NCI-H1417 (cell line): Measurements from ENCODE around the gene SND1.
"Not testable (repeated sequence)": the region's sequence is repeated elsewhere in the genome, so short reads cannot be mapped to it uniquely, and the experiment has no call there.

Experiments
- DNase-seq, 3 experiments: peaks; one replicate each; lab custom pipeline; 2025; lab: John Stamatoyannopoulos, UW

Gene SND1

DNA sequence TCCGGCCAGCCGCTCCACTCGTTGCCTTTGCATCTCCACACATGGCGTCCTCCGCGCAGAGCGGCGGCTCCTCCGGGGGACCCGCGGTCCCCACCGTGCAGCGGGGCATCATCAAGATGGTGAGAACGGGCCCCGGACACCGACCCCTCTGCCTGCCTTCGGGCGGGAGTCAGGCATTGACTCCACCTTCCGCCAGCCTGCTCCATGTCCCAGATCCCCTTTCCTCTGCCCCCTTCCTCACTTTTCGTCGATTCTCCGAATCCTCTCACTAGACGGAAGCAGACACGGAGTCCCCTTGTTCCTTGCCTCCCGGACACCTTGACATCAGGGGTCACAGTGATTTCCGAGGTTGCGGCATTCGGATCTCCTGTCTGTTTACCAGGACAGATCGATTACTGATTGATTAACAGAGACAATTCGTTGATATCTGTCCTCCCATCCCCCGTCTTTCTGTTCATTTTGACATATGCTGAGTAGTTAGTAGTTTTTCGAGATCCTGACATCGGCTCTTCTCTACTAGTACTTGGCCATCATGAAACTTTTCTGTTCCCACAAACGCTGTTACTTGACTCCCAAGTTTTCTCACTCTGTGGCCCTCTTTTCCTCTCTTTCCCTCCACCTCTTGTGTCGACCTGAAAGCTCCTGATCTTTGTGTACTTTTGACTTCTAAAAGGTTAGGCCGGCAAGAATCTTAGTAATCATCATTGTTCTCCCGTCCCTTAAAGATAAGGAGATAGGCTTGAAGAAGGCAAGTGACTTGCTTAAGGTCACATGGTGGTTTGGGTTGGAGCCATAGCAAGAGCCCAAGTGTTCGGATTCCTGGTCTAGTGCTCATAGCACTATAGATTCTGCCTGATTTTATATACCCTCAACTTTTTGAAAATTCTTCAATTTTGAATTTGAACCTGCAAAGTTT, 597 bp downstream of the SND1 start:
- peak in 1 of 3 experiments; percentile 58 for DNase-seq

DNA sequence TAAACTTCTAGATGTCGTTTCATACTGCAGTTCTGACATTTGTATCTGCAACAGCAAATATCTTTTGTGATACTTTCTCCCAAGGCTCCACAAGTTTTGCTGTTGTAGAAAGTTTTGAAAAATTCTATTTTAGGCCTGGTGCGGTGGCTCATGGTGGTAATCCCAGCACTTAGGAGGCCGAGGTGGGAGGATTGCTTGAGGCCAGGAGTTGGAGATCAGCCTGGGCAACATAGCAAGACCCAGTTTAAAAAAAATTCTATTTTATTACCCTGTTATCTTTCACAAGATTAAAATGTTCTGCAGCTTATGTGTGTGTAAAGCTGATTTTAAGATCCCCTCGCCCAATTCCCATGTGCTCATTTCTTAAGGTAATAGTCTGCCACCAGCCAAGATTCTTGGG, 1.4 kb downstream of the SND1 start:
- no peak for DNase-seq

DNA sequence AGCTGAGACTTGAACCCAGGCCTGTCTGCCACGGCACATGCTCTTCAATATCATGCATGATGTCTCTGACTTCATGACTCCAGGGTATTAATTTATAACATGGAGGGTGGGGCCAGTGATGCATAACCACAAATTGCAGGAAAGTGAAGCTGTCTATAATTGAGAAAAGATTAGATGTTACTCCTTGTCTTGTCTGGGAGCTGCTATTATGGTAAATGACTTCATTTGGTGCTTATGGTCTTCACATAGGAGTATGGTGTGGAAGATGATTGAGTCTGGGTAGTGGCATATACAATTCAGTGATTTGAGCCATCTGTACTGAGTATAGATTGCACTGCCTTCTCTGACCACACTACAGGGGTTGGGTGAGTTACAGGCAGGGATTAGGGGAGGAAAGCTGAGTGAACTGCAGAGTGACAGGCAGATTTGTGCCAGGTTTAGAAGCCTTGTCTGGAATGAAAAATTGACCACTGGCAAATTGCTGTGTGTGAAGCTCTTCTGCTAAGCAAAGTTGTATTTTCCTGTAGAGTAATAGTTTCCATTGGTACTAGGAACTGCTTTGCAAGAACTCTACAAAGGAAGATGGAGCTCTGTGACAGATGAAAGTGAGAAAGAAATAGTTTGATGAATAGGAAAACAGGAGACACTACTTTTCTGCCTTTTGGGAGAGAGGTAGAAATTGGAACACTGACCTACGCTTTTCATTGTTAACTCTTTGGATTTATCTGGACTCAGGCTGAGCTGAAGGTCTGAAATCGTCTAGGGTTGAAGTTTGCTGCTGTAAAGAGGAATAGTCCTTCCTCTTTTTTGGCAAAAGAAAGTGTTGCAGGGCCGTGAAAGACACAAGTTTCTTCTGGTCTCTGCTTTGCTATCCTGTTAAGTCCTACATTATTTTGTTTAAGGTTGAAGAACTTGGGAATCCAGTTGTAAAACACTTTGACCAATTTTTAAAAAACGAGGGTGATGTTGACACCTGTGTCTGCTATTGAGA, 2.7 kb downstream of the SND1 start:
- DNase-seq: no peak

DNA sequence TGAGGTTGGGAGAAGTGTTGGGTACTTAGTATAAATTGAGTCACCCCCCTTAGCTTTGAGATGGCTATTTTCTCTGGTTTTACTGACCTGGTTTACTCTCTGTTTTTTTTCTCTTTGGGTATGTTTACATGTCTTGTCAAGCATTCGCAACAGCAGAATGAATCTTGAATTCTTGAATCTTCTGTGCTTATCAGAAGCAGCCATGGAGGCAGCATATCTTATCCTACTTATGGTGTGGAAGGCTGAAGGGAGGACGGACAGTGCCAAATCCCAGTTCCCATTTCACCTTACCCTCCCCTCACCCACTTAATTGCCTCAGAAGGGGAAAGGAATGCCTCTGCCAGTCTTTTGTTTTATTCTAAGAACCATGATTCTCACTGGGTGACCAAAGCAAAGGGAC, 3.7 kb downstream of the SND1 start:
- no peak for DNase-seq

DNA sequence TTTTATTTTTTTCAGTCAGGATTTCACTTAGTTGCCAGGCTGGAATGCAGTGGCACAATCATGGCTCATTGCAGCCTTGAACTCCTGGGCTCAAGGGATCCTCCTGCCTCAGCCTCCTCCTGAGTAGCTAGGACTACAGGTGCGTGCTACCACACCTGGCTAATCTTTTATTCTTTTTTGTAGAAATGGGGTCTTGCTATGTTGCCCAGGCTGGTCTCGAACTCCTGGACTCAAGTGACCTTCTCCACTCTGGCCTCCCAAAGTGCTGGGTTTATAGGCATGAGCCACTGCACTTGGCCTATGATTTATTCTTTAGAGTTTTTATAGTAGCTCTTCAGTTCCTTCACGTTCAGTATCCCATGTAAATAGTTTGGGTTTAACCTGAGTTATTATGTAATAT, 5.5 kb downstream of the SND1 start:
- no peak for DNase-seq

DNA sequence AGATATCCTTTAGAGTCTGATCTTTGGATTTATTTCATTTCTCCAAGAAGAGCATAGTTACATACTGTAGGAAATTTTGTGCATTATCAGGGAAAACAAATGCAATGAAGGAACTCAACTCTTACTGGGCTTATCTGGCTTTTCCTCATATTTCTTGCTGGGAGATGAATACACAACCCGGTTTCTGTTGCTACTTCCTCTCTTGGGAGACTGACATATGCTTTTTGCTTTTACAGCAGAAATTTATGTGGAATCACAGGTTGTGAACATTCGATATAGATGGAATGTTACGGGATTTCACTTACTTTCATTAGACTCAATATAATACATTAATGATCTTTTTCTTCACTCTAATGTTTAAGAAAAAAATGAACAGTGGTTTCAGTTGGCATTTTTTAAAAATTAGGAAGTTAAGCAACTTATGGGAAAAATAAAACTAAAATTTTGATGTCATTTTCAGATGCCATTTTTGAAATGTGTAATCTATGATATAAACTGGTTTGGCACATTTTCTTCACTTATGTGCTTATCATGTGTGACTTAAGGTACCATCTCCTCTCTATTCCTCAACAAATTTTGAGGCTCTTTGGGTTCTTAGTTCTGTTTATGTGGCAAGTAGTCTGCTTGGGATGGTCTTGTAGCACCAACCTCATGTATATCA, 7.1 kb downstream of the SND1 start:
- no peak for DNase-seq

DNA sequence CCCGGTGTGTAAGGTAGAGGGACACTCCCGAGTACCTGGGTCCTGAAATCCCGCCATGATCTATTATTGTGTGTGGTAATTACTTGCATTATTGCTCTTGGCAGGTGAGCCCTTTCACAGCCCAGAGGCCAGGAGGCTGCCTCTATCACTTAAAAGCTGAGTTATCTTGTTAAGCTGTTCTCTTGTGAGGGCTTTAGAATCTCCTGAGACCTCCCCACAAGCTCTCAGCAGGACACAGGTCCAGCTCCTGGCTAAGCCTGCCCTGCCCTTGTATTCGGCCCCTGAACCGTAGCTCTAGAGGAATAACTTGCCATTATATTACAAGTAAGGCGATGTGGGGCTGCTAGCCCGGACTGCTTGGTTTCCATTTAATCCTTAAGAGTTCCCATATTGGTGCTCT, 13.9 kb downstream of the SND1 start:
- DNase-seq: no peak

DNA sequence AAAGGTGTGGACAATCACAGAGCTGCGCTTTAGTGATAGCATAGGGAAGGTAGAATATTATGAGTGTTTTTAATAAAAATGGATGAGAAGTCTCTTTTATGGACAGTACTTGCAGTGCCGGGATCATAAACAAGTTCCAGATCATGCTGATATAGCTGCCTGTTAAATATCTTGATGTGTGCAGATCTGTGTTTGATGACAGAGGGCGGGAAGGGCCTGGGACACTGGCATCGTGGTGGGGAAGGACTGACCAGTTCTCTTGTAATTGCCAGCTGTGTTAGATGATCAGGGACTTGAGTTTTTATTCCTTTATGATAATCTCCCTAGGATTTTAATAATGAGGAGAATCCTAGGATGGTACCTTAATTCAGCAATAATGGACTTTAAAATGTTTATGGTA, 14.6 kb downstream of the SND1 start:
- DNase-seq: no peak

DNA sequence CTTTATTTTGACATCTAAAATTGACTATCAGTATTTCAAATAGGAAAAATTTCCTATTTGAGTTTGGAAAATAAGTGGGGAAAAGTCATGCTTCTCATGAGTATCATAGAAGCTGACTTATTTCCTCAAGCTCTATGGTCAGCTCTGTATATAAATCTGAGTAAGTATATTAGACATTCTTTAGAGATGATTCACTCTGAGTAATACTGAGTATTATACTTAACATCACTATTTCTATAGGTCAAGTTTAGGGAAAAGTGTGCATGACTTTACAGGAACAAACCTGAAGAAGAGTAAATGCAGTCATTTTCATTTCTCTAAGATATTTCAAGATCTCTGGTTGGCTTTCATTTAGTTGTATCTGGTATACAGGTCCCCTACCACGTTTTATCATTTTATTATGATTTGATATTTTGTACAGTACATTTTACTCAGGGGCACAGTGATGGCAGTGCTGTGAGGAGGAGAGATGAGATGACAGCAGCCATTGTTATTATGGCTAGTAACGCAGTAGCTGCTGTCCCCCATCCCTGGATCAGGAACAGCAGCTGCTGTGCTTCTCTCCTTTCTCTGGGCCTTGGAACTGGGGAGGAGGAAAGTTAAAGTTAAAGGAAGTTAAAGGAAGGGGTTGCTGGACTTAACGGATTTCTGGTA, 15.2 kb downstream of the SND1 start:
- DNase-seq: no peak

DNA sequence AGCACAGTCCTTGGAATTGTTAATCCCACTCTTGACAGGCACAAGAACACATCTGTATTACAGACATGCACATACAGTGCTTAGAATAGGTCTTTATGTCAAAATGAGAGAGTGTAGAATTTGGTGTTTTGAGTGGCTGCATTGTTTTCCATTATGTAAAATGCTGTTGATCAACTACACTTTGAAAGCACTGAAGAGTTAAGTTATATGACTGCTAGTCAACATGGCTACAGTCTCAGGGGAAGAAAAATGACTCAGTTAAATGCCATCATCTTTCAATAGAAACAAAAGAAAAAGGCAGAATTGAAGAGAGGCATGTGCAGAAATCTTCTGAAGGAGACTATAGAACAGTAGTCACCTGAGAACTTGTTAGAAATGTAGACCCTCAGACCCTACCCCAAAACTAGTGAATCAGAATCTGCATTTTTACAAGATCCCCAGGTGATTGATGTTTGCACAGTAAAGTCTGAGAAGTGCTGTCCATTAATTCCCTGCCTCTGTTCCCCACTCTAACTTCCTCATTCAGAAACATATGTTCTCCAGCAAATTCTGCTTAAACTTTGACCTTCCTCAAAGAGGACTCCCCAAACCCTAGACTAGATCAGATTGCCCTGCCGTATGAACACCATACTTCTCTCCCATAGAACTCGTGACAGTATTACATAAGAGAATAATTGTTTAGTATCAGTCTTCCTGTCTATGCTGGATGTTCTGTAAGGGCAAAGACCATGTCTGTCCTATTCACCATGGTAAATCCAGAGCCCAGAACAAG, 16.0 kb downstream of the SND1 start:
- DNase-seq: no peak

DNA sequence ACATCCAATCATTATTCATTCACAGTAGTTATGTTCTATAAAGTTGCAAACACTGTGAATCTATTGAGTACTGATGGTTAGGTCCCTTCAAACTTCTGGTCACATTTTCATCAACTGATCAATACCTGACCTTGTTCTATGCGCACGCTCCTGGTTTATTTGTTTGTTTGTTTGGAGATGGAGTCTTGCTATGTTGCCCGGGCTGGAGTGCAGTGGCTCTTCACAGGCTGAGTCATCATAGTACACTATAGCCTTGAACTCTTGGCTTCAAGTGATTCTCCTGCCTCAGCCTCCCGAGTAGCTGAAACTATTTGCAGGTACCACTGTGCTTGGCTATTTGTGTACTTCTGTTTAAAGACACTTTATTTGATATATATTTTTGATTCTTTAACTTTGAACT, 19.3 kb downstream of the SND1 start:
- no peak for DNase-seq

DNA sequence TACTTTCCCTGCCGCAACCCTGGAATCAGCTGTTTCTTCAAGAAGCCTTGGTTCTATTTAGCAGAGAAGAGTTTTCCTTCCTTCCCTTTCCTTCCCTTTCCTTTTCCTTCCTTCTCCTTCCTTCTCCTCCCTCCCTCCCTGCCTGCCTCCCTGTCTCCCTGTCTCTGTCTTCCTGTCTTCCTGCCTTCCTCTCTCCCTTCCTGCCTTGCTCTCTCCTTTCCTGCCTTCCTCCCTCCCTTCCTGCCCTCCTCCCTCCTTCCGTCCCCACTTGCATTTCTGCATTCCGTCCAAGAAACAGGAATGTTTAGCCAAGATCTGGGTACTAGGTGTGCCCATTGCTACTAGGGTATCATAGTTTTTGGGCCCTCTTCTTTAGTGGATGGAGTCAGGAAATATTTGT, 21.9 kb downstream of the SND1 start:
- DNase-seq: no peak

DNA sequence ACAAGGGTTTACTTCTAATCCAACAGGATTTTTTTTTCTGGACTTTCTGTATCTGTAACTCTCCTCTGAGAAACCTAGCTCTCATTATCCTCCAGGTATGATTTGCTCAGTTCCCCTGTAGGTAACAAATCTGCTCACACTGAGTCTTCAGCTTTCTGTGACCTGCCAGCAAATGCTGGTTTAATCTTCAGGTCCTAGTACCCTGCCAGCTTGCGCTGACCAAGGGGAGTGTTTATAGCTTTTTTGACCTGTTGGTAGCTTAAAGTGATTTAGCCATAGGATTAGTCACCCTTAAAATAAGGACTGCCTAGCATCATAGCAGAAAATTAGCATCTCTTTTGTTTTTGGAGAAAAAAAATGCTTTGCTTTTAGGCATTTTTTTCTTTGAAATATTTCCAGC, 22.4 kb downstream of the SND1 start:
- DNase-seq: no peak

DNA sequence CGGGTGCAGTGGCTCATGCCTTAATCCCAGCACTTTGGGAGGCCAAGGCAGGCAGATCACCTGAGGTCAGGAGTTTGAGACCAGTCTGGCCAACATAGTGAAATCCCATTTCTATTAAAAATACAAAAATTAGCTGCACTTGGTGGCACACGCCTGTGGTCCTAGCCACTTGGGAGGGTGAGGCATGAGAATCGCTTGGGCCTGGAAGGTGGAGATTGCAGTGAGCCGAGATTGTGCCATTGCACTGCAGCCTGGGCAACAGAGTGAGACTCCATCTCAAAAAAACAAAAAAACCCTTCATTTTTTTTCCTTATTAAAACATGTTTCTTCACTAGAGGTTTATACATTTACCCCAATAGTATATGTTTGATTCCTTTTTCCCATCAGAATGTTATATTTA, 22.9 kb downstream of the SND1 start:
- not testable (repeated sequence) for DNase-seq

DNA sequence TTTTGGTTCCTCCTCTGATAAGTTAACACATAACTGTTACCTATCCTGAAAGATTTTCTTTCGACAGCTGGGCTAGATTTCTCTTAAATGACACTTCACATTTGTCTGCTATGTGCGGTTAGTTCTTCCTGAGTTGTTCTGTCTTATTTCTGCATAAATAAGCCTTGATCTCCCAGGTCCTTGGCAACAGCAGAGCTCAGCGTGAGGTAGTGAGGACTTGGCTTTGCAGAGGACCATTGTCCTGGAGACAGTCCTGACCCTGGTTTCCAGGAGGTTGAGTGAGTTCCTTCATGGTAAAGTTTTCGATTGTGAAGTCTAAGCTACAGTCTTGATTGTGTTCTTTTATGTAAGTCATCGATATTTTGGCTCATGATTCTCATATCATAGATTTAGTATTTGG, 23.7 kb downstream of the SND1 start:
- DNase-seq: no peak

DNA sequence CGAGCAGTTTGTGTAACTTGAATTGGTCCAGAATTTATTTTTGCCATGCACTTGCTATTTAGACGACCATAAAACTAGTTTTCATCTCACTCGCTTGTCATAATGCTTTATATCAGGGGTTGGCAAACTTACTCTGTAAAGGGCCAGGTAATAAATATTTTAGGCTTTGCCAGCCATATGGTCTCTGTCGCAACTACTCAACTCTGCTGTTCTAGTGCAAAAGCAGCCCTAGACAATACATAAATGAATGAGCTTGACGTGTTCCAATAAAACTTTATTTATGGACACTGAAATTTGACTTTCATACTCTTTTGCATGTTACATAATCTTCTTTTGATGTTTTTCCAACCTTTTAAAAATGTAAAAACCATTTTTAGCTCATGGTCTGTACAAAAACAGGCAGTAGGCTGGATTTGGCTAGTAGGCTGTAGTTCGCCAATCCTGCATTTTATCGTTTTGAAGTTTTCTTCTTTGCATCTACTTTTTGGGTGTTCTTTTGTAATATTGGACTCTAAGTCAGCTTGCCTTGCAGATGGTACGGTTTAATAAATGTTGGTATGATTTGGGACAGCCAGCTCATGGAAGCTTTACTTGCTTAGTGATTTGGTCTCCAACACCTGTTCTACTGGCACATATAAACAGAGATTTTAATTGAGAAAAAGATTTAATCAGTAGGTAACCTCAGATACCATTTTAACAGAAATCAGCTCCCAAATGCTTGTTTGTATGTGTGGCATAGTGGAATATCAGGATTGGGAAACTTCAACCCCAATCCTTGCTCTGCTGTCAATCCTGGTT, 25.6 kb downstream of the SND1 start:
- DNase-seq: no peak

DNA sequence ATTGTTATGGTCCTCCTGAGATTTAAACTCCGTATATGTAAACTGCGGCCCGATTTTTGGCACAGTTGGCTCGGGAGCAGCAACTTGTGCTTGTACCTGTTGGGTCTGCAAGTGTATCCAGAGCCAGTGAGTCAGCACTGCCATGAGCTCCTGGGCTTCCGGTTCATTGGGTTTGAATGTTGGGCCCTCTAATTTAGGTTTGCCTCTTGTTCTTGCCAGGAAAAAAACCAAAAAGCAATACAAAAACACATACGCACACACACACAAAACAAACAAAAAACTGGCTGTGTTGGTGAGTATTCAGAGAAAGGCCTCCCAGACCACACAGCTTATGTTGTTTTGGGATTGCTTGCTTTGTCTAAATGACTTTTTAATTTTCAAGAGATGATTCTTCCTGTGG, 26.3 kb downstream of the SND1 start:
- no peak for DNase-seq

DNA sequence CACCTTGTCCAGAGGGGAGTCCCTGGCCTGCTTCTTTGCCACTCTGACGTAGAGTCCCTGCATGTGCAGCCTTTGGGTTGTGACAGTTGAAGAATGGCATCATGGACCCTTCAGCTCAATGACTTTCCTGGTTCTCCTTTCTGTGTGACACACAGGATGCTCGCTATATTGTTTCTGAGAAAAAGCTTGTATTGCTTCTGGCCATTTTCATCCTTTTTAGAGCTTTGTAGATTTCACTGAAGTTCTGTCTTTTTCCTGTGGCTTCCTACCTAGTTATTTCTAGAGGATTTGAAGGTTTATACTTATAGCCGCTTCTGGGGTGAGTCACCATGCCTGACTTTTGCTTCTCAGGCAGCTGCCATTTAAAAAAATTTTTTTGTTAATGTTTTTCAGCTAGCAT, 27.0 kb downstream of the SND1 start:
- no peak for DNase-seq

DNA sequence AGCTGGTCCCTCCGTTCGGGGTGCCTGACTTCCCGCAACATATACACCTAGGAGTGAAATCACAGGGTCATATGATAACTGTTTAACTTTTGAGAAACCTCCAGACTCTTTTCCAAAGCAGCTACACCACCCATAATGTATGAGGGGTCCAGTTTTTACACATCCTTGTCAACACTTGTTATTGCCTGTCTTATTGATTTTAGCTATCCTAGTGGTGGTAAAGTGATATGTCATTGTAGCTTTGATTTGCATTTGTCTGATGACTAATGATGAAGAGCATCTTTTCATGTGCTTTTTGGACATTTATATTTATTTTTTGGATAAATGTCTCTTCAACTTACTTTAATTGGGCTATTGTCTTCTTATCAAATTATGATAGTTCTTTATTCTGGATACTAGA, 29.0 kb downstream of the SND1 start:
- DNase-seq: no peak

DNA sequence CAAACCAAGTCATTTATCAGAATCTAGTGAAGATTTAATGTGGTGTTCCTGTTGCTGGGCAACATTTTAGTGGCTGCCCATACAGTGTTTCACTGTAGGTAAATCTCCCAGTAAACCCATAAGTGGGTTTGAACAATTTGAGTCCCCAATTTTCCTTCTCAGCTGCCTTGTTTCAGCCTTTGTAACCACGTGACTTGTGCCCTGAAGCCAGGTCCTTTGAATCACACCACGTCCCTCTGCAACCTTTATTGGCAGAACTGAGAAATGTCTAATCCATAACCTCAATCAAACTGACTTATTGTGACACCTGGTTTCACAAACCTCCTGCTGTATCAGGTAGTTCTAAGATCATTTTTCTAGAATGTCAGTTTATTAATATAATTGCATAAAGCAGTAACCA, 30.1 kb downstream of the SND1 start:
- peak in 2 of 3 experiments; percentile 31 to 74 for DNase-seq
